Common myeloid progenitor, CD34-positive (primary cell): ENCODE measurements around the gene WNT9A.
"Not testable (repeated sequence)": the region's sequence is repeated elsewhere in the genome, so short reads cannot be mapped to it uniquely, and the experiment has no call there.

ENCODE experiments used
- CTCF ChIA-PET: fragments of 350-600 bp; sonication (Branson Sonifier 250); formaldehyde crosslinking; loops from one replicate; lab custom pipeline; 2021; ENCODE audit warnings: antibody characterized with exemption; lab: Charles Lee
- POLR2A ChIA-PET: fragments of 350-600 bp; sonication (Branson Sonifier 250); formaldehyde crosslinking; loops from one replicate; lab custom pipeline; 2021; ENCODE audit warnings: antibody characterized with exemption; lab: Charles Lee
- DNase-seq, 3 donors: peaks; one replicate each; pipeline versions ENCODE4 v3.0.0 to v3.0.0-alpha.2; 2013
- H3K27ac ChIP-seq, 2 experiments: 1 replicate in 1 of 2; 2 replicates in 1 of 2; pipeline ENCODE4 v1.7.0; 2013; ENCODE audit warnings: inconsistent platforms in 2 of 2, low read length in 2 of 2, mild to moderate bottlenecking in 2 of 2, low read depth in 1 of 2, moderate library complexity in 1 of 2; ENCODE audit not compliant: severe bottlenecking in 2 of 2, insufficient read depth in 1 of 2, poor library complexity in 1 of 2
- H3K27me3 ChIP-seq, 5 experiments: replicated peaks in 2 of 5; 1 replicate in 3 of 5; 2 replicates in 2 of 5; pipeline versions ENCODE4 v1.6.1 to v1.7.0; 2013; ENCODE audit warnings: low read length in 4 of 5, mild to moderate bottlenecking in 2 of 5, moderate library complexity in 2 of 5, inconsistent platforms in 1 of 5; ENCODE audit not compliant: insufficient read depth in 5 of 5, control insufficient read depth in 4 of 5
- H3K36me3 ChIP-seq, 4 experiments: 1 replicate in 2 of 4; 2 replicates in 2 of 4; pipeline versions ENCODE4 v1.6.1 to v1.7.0; 2013; ENCODE audit warnings: low read length in 3 of 4, control low read depth in 1 of 4, mild to moderate bottlenecking in 1 of 4; ENCODE audit not compliant: control insufficient read depth in 4 of 4, insufficient read depth in 4 of 4
- H3K4me1 ChIP-seq, 4 experiments: 1 replicate in 3 of 4; 2 replicates in 1 of 4; pipeline versions ENCODE4 v1.6.1 to v1.7.1; 2013; ENCODE audit warnings: low read length in 3 of 4, mild to moderate bottlenecking in 3 of 4, control low read depth in 1 of 4, inconsistent platforms in 1 of 4, moderate library complexity in 1 of 4; ENCODE audit not compliant: control insufficient read depth in 4 of 4, insufficient read depth in 4 of 4; ENCODE audit errors: control extremely low read depth in 1 of 4
- H3K4me3 ChIP-seq, 7 experiments: 1 replicate in 4 of 7; 2 replicates in 3 of 7; pipeline versions ENCODE4 v1.5.1 to v1.7.0; 2013; ENCODE audit warnings: mild to moderate bottlenecking in 7 of 7, low read length in 6 of 7, moderate library complexity in 6 of 7, inconsistent platforms in 2 of 7, low read depth in 2 of 7, control low read depth in 1 of 7; ENCODE audit not compliant: insufficient read depth in 4 of 7, control insufficient read depth in 1 of 7; ENCODE audit errors: extremely low read depth in 1 of 7
- H3K9me3 ChIP-seq, 5 experiments: 1 replicate in 4 of 5; 2 replicates in 1 of 5; pipeline versions ENCODE4 v1.6.1 to v1.7.1; 2013; ENCODE audit warnings: low read length in 4 of 5, mild to moderate bottlenecking in 2 of 5, inconsistent platforms in 1 of 5, low read depth in 1 of 5, moderate library complexity in 1 of 5; ENCODE audit not compliant: control insufficient read depth in 4 of 5, insufficient read depth in 2 of 5; ENCODE audit errors: control extremely low read depth in 1 of 5
- WGBS: methylation state at CpG from one replicate; pipeline ENCODE4 v1.1.5; 2013; ENCODE audit not compliant: insufficient coverage; 5-methylcytosine and 5-hydroxymethylcytosine counted together

Gene WNT9A

DNA sequence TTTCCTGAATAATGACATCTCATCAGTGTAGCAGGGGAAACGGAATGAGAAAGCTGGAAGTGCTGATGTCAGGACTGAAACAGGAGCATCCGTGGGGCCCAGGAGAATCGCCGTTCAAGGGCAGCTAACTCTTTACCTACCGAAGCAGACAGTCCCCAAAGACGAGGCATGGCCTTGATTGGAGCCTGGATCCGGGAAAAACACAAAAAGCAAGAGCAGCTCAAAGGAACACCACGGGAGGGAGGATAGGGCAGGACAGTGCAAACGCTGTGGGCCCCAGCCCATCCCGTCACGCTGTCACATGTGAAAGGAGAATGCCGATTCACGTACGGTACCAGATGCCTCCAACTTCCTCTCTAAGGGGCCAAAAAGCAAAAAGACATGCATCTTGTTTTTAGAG lies 34.9 kb downstream of the WNT9A start:
- 40% methylated on average over 14 of the region's 14 CpGs for WGBS
- Histone ChIP-seq H3K9me3 (no peaks in the 10 kb centered on the region), H3K27ac (no peak overlapping the region), H3K27me3 (no peaks in the 10 kb centered on the region), H3K36me3 (no peaks in the 10 kb centered on the region), H3K4me3 (no peak overlapping the region), H3K4me1 (peaks cover 0 to 13% (median 3%) of the 10 kb centered on the region in 4 experiments)
- ChIA-PET POLR2A (no interaction called here), CTCF (interaction anchor here (1.2 to 1.3 kb wide), 2 partner anchors 22 to 33 kb away, joined by 3 read pairs; no protein-coding TSS in a partner anchor)
- DNase-seq: peak in 2 of 3 donors; percentile 45 to 64

DNA sequence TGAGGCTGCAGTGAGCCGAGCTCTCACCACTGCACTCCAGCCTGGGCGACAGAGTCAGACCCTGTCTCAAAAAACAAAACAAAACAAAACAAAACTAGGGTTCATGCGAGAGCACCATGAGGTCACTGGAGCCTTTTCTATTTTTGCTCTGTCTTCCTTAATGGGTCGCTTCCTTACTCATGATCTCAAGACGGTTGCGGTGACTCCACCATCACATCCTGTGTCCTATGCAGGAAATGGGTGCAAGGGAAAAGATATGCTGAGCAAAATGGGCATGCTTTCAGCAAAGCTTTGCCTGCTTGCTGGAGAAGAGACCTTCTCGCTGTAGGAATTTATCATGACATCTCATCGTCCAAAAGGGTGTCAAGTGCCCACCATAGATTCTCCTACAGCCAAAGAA lies 36.4 kb downstream of the WNT9A start:
- CTCF ChIA-PET: interaction anchor here (0.9 kb wide), 1 partner anchor 49 kb away, joined by 3 read pairs; no protein-coding TSS in a partner anchor
- Histone ChIP-seq H3K27me3 (no peaks in the 10 kb centered on the region), H3K27ac (no peak overlapping the region), H3K4me1 (peaks cover 0 to 13% (median 3%) of the 10 kb centered on the region in 4 experiments), H3K4me3 (no peak overlapping the region), H3K36me3 (no peaks in the 10 kb centered on the region), H3K9me3 (no peaks in the 10 kb centered on the region)
- POLR2A ChIA-PET: no interaction called here
- no peak for DNase-seq
- WGBS: 100% methylated on average over 5 of the region's 8 CpGs

DNA sequence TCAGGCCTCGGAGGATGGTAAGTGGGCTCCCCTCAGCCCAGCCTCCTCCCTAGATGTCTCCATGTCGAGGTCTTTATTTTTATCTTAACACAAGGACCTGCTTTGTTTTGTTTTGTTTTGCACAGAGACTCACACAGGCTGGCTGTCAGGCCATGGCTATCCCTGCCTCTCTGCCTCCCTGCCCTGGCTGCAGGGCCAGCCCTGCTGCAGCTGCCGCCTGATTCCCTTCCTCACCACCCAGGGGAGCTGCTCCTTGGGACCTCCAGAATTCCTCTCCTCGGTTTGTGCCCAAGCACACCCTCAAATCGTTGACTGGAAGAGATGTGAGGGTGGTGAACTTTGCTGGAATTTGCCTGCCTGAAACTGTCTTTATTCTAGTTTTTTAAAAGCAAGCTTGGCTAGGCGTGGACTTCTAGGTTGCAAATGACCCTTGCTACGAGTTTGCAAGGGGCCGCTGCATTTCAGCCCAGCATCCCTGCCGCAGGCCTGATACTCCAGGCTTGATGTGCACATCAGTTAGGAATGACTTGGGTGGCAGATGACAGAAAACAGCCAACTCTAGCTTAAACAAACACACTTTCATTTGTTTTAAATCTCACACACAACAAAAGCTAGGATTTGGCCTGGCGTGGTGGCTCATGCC lies 37.1 kb downstream of the WNT9A start:
- Histone ChIP-seq H3K4me3 (no peak overlapping the region), H3K36me3 (no peaks in the 10 kb centered on the region), H3K27ac (no peak overlapping the region), H3K9me3 (no peaks in the 10 kb centered on the region), H3K27me3 (no peaks in the 10 kb centered on the region), H3K4me1 (peaks cover 0 to 13% (median 3%) of the 10 kb centered on the region in 4 experiments)
- DNase-seq: no peak
- POLR2A ChIA-PET: no interaction called here
- WGBS: 85% methylated on average over 9 of the region's 10 CpGs
- CTCF ChIA-PET: interaction anchor here (0.9 kb wide), 1 partner anchor 50 kb away, joined by 3 read pairs; no protein-coding TSS in a partner anchor

DNA sequence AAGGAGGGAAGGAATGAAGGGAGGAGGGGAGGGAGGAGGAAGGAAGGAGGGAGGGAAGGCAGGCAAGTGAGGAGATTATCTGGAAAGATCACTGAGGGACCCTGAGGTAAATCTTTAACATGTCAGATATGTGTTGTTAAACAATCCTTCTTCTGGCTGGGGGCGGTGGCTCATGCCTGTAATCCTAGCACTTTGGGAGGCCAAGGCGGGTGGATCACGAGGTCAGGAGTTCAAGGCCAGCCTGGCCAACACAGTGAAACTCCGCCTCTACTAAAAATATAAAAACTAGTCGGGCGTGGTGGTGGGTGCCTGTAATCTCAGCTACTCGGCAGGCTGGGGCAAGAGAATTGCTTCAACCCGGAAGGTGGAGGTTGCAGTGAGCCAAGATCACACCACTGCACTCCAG lies 37.8 kb downstream of the WNT9A start:
- H3K27me3 ChIP-seq, H3K27ac ChIP-seq, H3K9me3 ChIP-seq, DNase-seq, POLR2A ChIA-PET, H3K36me3 ChIP-seq, H3K4me3 ChIP-seq, CTCF ChIA-PET: not testable (repeated sequence)
- 98% methylated on average over 8 of the region's 8 CpGs for WGBS
- peaks cover 0 to 13% (median 3%) of the 10 kb centered on the region in 4 experiments for H3K4me1 ChIP-seq

DNA sequence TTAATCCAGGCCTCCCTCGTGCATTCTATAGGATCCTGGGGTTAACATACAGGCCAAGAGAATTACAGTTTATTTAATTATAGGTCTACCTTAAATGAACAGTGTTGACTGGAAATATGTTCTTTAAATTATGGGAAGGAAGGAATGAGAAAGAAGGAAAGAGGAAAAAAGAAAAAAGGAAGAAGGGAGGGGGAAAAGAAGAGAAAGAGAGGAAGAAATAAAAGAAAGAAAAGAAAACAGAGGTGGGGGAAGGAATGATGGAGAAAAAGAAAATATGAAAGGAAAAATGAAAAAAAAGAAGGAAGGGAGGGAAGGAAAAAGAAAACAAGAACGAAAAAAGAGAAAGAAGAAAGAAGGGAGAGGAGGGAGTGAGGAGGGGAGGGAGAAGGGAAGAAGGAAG lies 38.5 kb downstream of the WNT9A start:
- H3K9me3 ChIP-seq: no peaks in the 10 kb centered on the region
- ChIA-PET CTCF (no interaction called here), POLR2A (no interaction called here)
- H3K36me3 ChIP-seq: no peaks in the 10 kb centered on the region
- peaks cover 0 to 13% (median 3%) of the 10 kb centered on the region in 4 experiments for H3K4me1 ChIP-seq
- no peak overlapping the region for H3K27ac ChIP-seq
- no peak for DNase-seq
- WGBS: 90% methylated on average over 1 of the region's 2 CpGs
- H3K4me3 ChIP-seq: no peak overlapping the region
- H3K27me3 ChIP-seq: no peaks in the 10 kb centered on the region

DNA sequence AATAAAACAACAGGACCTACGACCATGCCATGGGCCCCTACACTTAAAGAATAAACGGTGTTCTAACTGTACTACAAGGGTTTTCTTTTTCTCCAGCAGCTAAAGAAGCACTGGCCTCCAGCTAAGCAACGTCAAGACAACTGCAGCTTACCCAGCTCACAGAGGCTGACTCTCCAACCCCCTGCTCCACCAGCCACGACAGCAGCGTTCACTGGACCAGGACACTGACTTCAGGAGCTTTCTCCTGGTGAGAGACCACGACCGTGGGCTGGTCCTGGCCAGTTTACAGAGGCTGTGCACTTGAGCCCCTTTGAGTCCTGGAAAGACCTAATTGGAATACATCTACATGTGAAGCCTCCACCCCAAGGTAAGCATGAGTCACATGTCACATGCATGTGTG lies 39.4 kb downstream of the WNT9A start:
- 96% methylated on average over 7 of the region's 7 CpGs for WGBS
- Histone ChIP-seq H3K36me3 (no peaks in the 10 kb centered on the region), H3K27ac (no peak overlapping the region), H3K27me3 (no peaks in the 10 kb centered on the region), H3K9me3 (no peaks in the 10 kb centered on the region), H3K4me3 (no peak overlapping the region), H3K4me1 (peaks cover 0 to 8% (median 3%) of the 10 kb centered on the region in 4 experiments)
- ChIA-PET POLR2A (no interaction called here), CTCF (no interaction called here)
- no peak for DNase-seq

DNA sequence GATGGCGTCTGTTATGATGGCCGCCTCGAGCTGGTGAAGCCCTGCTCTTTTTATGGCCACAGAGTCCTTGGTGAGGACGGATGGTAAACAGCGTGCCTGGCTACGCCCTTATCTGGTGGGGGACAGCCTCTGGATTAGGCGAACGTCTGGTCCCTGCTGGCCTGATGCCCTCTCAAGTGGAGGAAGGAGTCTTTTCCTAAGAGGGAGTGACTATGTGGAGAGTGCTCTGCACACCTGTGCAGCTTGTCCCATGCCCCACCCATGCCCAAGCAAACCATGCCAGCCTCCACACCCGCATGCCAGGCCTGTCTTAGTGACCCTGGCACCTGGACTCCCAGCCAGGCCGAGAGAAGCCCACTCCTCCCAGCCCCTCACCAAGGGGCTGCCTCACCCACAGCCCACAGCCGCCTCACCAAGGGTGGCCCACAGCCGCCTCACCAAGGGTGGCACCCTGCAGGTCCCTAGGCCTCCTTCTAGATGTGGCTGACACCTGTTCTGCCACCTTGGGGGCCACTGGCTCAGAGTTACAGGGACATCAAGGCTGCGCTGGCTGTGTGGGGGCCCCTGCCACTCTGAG lies 40.2 kb downstream of the WNT9A start:
- 96% methylated on average over 10 of the region's 13 CpGs for WGBS
- Histone ChIP-seq H3K27me3 (no peaks in the 10 kb centered on the region), H3K27ac (no peak overlapping the region), H3K4me3 (no peak overlapping the region), H3K9me3 (no peaks in the 10 kb centered on the region), H3K4me1 (no peaks in the 10 kb centered on the region), H3K36me3 (no peaks in the 10 kb centered on the region)
- POLR2A ChIA-PET: no interaction called here
- no peak for DNase-seq
- CTCF ChIA-PET: no interaction called here
